Liver (tissue), 3 donors: ENCODE measurements around the gene GLIS1.

Experiments used
- FOXA1 ChIP-seq: IDR thresholded peaks from 2 replicates; pipeline ENCODE4 v1.6.1; 2016; ENCODE audit warnings: antibody characterized with exemption
- HNF4G ChIP-seq: IDR thresholded peaks from 2 replicates; pipeline ENCODE4 v1.6.1; 2016; ENCODE audit warnings: antibody characterized with exemption
- JUND ChIP-seq, 2 donors: IDR thresholded peaks; 2 replicates each; pipeline ENCODE4 v1.6.1; 2016; ENCODE audit warnings: antibody characterized with exemption in 2 of 2
- SP1 ChIP-seq: IDR thresholded peaks from 2 replicates; pipeline ENCODE4 v1.6.1; 2018; ENCODE audit warnings: antibody characterized with exemption, mild to moderate bottlenecking
- TF ChIP-seq, protein P1 (sequence below): fragments of 150-350 bp; IDR thresholded peaks from 2 replicates; pipeline ENCODE4 v1.5.1; 2017; ENCODE audit warnings: improper control_type of control experiment, low read depth, low read length; ENCODE audit not compliant: missing input control
- TF ChIP-seq, protein P2 (sequence below): IDR thresholded peaks from 2 replicates; pipeline ENCODE4 v1.6.1; 2016; ENCODE audit warnings: antibody characterized with exemption, mild to moderate bottlenecking
- donor health status: healthy.
- donor health status: healthy.

DNA sequence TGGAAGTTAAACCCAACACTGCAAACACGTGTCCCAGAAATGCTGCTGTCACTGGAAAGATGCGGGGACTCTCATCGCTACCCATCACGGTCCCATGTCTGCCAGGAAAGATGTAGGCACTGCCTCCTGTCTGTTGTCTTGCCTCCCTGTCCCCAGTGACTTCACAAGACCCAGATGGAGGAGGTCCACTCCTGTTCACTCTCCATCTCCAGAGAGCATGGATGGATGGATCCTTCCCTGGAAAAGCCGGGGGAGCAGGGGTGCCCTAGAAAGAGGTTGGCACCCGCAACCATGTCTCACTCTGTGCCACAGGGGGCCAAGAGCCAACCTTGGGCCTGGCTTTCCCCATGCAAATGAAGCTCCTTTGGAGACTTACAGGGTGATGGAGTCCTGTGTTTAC is 135.5 kb downstream of the GLIS1 start:
- TF ChIP-seq, protein P1, sequence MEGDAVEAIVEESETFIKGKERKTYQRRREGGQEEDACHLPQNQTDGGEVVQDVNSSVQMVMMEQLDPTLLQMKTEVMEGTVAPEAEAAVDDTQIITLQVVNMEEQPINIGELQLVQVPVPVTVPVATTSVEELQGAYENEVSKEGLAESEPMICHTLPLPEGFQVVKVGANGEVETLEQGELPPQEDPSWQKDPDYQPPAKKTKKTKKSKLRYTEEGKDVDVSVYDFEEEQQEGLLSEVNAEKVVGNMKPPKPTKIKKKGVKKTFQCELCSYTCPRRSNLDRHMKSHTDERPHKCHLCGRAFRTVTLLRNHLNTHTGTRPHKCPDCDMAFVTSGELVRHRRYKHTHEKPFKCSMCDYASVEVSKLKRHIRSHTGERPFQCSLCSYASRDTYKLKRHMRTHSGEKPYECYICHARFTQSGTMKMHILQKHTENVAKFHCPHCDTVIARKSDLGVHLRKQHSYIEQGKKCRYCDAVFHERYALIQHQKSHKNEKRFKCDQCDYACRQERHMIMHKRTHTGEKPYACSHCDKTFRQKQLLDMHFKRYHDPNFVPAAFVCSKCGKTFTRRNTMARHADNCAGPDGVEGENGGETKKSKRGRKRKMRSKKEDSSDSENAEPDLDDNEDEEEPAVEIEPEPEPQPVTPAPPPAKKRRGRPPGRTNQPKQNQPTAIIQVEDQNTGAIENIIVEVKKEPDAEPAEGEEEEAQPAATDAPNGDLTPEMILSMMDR: no peak
- TF ChIP-seq SP1: no peak
- no peak for TF ChIP-seq FOXA1
- no peak for TF ChIP-seq HNF4G
- TF ChIP-seq, protein P2, sequence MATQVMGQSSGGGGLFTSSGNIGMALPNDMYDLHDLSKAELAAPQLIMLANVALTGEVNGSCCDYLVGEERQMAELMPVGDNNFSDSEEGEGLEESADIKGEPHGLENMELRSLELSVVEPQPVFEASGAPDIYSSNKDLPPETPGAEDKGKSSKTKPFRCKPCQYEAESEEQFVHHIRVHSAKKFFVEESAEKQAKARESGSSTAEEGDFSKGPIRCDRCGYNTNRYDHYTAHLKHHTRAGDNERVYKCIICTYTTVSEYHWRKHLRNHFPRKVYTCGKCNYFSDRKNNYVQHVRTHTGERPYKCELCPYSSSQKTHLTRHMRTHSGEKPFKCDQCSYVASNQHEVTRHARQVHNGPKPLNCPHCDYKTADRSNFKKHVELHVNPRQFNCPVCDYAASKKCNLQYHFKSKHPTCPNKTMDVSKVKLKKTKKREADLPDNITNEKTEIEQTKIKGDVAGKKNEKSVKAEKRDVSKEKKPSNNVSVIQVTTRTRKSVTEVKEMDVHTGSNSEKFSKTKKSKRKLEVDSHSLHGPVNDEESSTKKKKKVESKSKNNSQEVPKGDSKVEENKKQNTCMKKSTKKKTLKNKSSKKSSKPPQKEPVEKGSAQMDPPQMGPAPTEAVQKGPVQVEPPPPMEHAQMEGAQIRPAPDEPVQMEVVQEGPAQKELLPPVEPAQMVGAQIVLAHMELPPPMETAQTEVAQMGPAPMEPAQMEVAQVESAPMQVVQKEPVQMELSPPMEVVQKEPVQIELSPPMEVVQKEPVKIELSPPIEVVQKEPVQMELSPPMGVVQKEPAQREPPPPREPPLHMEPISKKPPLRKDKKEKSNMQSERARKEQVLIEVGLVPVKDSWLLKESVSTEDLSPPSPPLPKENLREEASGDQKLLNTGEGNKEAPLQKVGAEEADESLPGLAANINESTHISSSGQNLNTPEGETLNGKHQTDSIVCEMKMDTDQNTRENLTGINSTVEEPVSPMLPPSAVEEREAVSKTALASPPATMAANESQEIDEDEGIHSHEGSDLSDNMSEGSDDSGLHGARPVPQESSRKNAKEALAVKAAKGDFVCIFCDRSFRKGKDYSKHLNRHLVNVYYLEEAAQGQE: no peak
- no peak for TF ChIP-seq JUND (IDR thresholded peaks at IDR 0.05)
